Neuron (in vitro differentiated cells): ENCODE results near the gene IQCB1.

Experiments
- H2AFZ ChIP-seq: one replicate; pipeline ENCODE4 v1.6.1; 2013; ENCODE audit warnings: low read depth, mild to moderate bottlenecking, inconsistent platforms, low read length, moderate library complexity
- H3K27me3 ChIP-seq: one replicate; pipeline ENCODE4 v1.6.1; 2013; ENCODE audit warnings: low read length; ENCODE audit not compliant: insufficient read depth
- H3K36me3 ChIP-seq: one replicate; pipeline ENCODE4 v1.6.1; 2013; ENCODE audit warnings: low read length; ENCODE audit not compliant: insufficient read depth
- H3K4me1 ChIP-seq: one replicate; pipeline ENCODE4 v1.6.1; 2013; ENCODE audit warnings: low read length; ENCODE audit not compliant: insufficient read depth
- H3K4me3 ChIP-seq: 2 replicates; pipeline ENCODE4 v1.5.1; 2013; ENCODE audit warnings: mild to moderate bottlenecking, low read length, moderate library complexity
- H3K9me3 ChIP-seq: one replicate; pipeline ENCODE4 v1.6.1; 2013; ENCODE audit warnings: low read length

The IQCB1 gene

GRCh38 chr3:121722411-121722810 lies 112.4 kb downstream of the IQCB1 start:
- H2AFZ ChIP-seq, result no peak overlapping the region
- H3K36me3 ChIP-seq, result peaks cover 88% of the 10 kb centered on the region
- H3K27me3 ChIP-seq, result no peaks in the 10 kb centered on the region
- peaks cover 14% of the 10 kb centered on the region for H3K9me3 ChIP-seq
- no peak overlapping the region for H3K4me3 ChIP-seq
- H3K4me1 ChIP-seq, result no peaks in the 10 kb centered on the region

DNA sequence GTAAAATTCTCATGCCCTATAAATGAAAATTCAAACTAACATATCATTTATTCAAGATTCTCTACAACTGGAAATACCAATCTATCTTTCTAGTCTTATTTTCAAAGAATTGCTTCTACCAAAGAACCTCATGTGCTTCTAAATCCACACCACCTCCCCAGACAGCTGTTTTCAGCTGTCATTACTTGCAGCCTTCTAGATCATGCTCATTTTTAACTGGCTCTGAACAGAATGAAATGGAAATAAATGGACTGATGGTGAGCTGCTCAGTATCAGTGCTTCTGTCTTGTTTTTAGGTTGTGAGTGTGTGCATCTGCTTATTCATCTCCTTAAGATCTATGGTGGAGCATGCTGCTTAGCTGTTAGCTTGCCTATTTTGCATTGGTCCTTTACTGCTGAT lies 114.7 kb downstream of the IQCB1 start:
- peaks cover 12% of the 10 kb centered on the region for H3K9me3 ChIP-seq
- no peak overlapping the region for H2AFZ ChIP-seq
- no peaks in the 10 kb centered on the region for H3K4me1 ChIP-seq
- H3K27me3 ChIP-seq, result no peaks in the 10 kb centered on the region
- peaks cover 90% of the 10 kb centered on the region for H3K36me3 ChIP-seq
- H3K4me3 ChIP-seq, result no peak overlapping the region
